Endodermal cell (in vitro differentiated cells): ENCODE data around the gene KRTAP4-12. TPM values are rescaled to one million over a fixed set of nuclear protein-coding genes. Genes with fewer than 3 reads are reported as not detected.

ENCODE experiments used
- DNase-seq: peaks from one replicate; pipeline ENCODE4 v3.0.0-alpha.2; 2017
- H3K27ac ChIP-seq: 2 replicates; pipeline ENCODE4 v1.5.1; 2013; ENCODE audit warnings: mild to moderate bottlenecking, low read depth, low read length, moderate library complexity
- H3K27me3 ChIP-seq: 2 replicates; pipeline ENCODE4 v1.6.1; 2013; ENCODE audit warnings: mild to moderate bottlenecking, low read length, moderate library complexity; ENCODE audit not compliant: insufficient read depth, control insufficient read depth, poor library complexity, severe bottlenecking
- H3K36me3 ChIP-seq: 2 replicates; pipeline ENCODE4 v1.7.0; 2013; ENCODE audit warnings: mild to moderate bottlenecking, low read length, moderate library complexity; ENCODE audit not compliant: control insufficient read depth, insufficient read depth
- H3K4me1 ChIP-seq: one replicate; pipeline ENCODE4 v1.7.0; 2013; ENCODE audit warnings: low read length; ENCODE audit not compliant: control insufficient read depth, insufficient read depth
- H3K4me3 ChIP-seq: 2 replicates; pipeline ENCODE4 v1.5.1; 2013; ENCODE audit warnings: mild to moderate bottlenecking, low read length, moderate library complexity
- H3K9ac ChIP-seq: 2 replicates; pipeline ENCODE4 v1.6.1; 2013; ENCODE audit warnings: mild to moderate bottlenecking, low read length, moderate library complexity; ENCODE audit not compliant: poor library complexity, severe bottlenecking; ENCODE audit errors: extremely low read depth
- H3K9me3 ChIP-seq: 2 replicates; pipeline ENCODE4 v1.6.1; 2013; ENCODE audit warnings: mild to moderate bottlenecking, low read length, moderate library complexity; ENCODE audit not compliant: control insufficient read depth
- H3K27ac Mint-ChIP-seq: 2 replicates; pipeline ENCODE4 v1.8.0; 2020; ENCODE audit warnings: mixed read lengths
- H3K27me3 Mint-ChIP-seq: 2 replicates; pipeline ENCODE4 v1.8.0; 2021; ENCODE audit warnings: mild to moderate bottlenecking, mixed read lengths; ENCODE audit not compliant: insufficient read depth
- H3K36me3 Mint-ChIP-seq: 2 replicates; pipeline ENCODE4 v1.8.0; 2020; ENCODE audit warnings: low read depth, mixed read lengths
- H3K4me1 Mint-ChIP-seq: 2 replicates; pipeline ENCODE4 v1.8.0; 2020; ENCODE audit warnings: mixed read lengths
- H3K4me3 Mint-ChIP-seq: 2 replicates; pipeline ENCODE4 v1.8.0; 2020; ENCODE audit warnings: mild to moderate bottlenecking, moderate library complexity, mixed read lengths
- H3K9me3 Mint-ChIP-seq: 2 replicates; pipeline ENCODE4 v1.8.0; 2020; ENCODE audit warnings: mild to moderate bottlenecking, mixed read lengths
- CTCF ChIP-seq: fragments of 200-600 bp; sonication (generic); conservative IDR thresholded peaks from 2 replicates; pipeline ENCODE4 v1.5.0; 2021; ENCODE audit warnings: antibody characterized with exemption, mild to moderate bottlenecking
- WGBS, 2 experiments: methylation state at CpG; one replicate each; pipeline versions ENCODE4 v1.1.5 to v1.1.7; 2013; ENCODE audit warnings: missing lambda C conversion rate in 2 of 2, mixed read lengths in 1 of 2; ENCODE audit not compliant: insufficient coverage in 1 of 2, insufficient read length in 1 of 2; 5-methylcytosine and 5-hydroxymethylcytosine counted together
- total RNA-seq, 2 donors: library from RNA; stranded (reverse); fragmentation: NEBNext Ultra II Directional in 1 of 2; extraction: Animal tissue kit (Norgen Biotek cat#: 25700) in 1 of 2; gene quantifications; 2 replicates in 1 of 2; 3 replicates in 1 of 2; pipeline ENCODE4 v1.2.1, GENCODE V29; 2021

KRTAP4-12 gene
- total RNA-seq, 2 donors from 2014 or later, result not detected

GRCh38 chr17:41131979-41132378 lies 8.0 kb upstream of the KRTAP4-12 start:
- no peak overlapping the region for H3K9ac ChIP-seq
- H3K27me3 Mint-ChIP-seq, result no peaks in the 10 kb centered on the region
- no peak overlapping the region for H3K27ac ChIP-seq
- no peak overlapping the region for H3K27ac Mint-ChIP-seq
- no peaks in the 10 kb centered on the region for H3K36me3 ChIP-seq
- no peaks in the 10 kb centered on the region for H3K4me1 ChIP-seq
- H3K9me3 ChIP-seq, result no peaks in the 10 kb centered on the region
- 94 to 100% methylated on average over 3 of the region's 3 CpGs for WGBS, 2 experiments
- H3K36me3 Mint-ChIP-seq, result no peaks in the 10 kb centered on the region
- no peak overlapping the region for H3K4me3 Mint-ChIP-seq
- no peaks in the 10 kb centered on the region for H3K9me3 Mint-ChIP-seq
- no peak for DNase-seq
- TF ChIP-seq CTCF, result no peak
- H3K4me1 Mint-ChIP-seq, result no peaks in the 10 kb centered on the region
- no peaks in the 10 kb centered on the region for H3K27me3 ChIP-seq
- H3K4me3 ChIP-seq, result no peak overlapping the region

GRCh38 chr17:41127371-41127770 lies 3.4 kb upstream of the KRTAP4-12 start:
- no peak overlapping the region for H3K4me3 ChIP-seq
- peaks cover 4% of the 10 kb centered on the region for H3K9me3 ChIP-seq
- no peak overlapping the region for H3K27ac ChIP-seq
- no peaks in the 10 kb centered on the region for H3K36me3 ChIP-seq
- H3K4me3 Mint-ChIP-seq, result no peak overlapping the region
- H3K27ac Mint-ChIP-seq, result no peak overlapping the region
- no peaks in the 10 kb centered on the region for H3K4me1 ChIP-seq
- no peaks in the 10 kb centered on the region for H3K27me3 Mint-ChIP-seq
- DNase-seq, result no peak
- 100% methylated on average over 1 of the region's 1 CpG; no CpG with 5 or more reads in 1 of the 2 experiments for WGBS, 2 experiments
- TF ChIP-seq CTCF, result no peak
- H3K4me1 Mint-ChIP-seq, result no peaks in the 10 kb centered on the region
- no peak overlapping the region for H3K9ac ChIP-seq
- H3K36me3 Mint-ChIP-seq, result no peaks in the 10 kb centered on the region
- H3K9me3 Mint-ChIP-seq, result peaks cover under 1% of the 10 kb centered on the region
- H3K27me3 ChIP-seq, result no peaks in the 10 kb centered on the region

- WGBS, 2 experiments, result 96% methylated on average over 3 of the region's 3 CpGs; no CpG with 5 or more reads in 1 of the 2 experiments
- Histone ChIP-seq H3K27ac (no peak overlapping the region), H3K4me3 (no peak overlapping the region), H3K36me3 (no peaks in the 10 kb centered on the region), H3K9me3 (peaks cover 4% of the 10 kb centered on the region), H3K4me1 (no peaks in the 10 kb centered on the region), H3K27me3 (no peaks in the 10 kb centered on the region), H3K9ac (no peak overlapping the region)
- no peaks in the 10 kb centered on the region for H3K4me1 Mint-ChIP-seq
- no peaks in the 10 kb centered on the region for H3K36me3 Mint-ChIP-seq
- no peak for DNase-seq
- H3K27me3 Mint-ChIP-seq, result no peaks in the 10 kb centered on the region
- peaks cover 4% of the 10 kb centered on the region for H3K9me3 Mint-ChIP-seq
- H3K27ac Mint-ChIP-seq, result no peak overlapping the region
- H3K4me3 Mint-ChIP-seq, result no peak overlapping the region
- TF ChIP-seq CTCF, result no peak
Observed at GRCh38 chr17:41126412-41126811, 2.4 kb upstream of the KRTAP4-12 start.
